T-helper 2 cell treated with Interferon-gamma antibody and Interleukin-4, amounts not matched to agents 100 ng/mL and 5 ng/mL, for 36 hours (primary cell): ENCODE measurements around the gene EXOSC9. TPM values are rescaled to one million over a fixed set of nuclear protein-coding genes. Genes with fewer than 3 reads are reported as not detected.

Experiments
- intact Hi-C: fragments of 100-400 bp; cut with micrococcal nuclease; formaldehyde crosslinking; loops from one replicate; pipeline ENCODE4 v1.15.1; 2023
- total RNA-seq: library from RNA; stranded (reverse); gene quantifications from 2 replicates; pipeline ENCODE4 v1.2.3, GENCODE V29; 2022

Gene EXOSC9
- total RNA-seq, 1 donor from 2014 or later = 54.7 TPM

- intact Hi-C loops = loop anchor here (1.0 to 10.0 kb wide), 9 partner anchors 22 to 1571 kb away; partner anchors contain the start of genes ANXA5, BBS12, BBS7 and BLTP1
These were observed 22.5 kb downstream of the EXOSC9 start, which contains the start of gene CCNA2 for GRCh38 chr4:121823505-121824170. Gene CCNA2 (minus strand): TSS chr4:121823883. CDS start chr4:121823628, 255 bp downstream.

DNA sequence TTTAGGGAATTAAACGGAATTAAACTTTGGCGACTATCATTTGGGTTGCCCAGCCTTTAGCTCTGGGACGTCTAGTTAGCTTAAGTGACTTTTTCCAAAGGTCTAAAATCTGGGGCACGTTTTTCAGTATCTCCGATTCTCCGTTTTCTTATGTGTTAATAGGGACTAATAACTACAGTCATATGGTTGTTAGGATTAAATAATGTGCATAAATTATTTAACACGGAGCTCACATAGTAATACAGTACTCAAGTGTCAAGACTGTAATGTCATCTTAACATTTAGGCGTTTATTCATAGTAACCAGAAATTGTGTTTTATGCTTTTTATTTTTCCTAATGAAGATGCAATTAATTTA is 23.0 kb downstream of the EXOSC9 start:
- intact Hi-C loops = loop anchor here (1.0 to 10.0 kb wide), 4 partner anchors 46 to 1571 kb away; partner anchors contain the start of genes ANXA5, BBS7 and SPRY1

- intact Hi-C loops = loop anchor here (1.0 to 10.0 kb wide), 4 partner anchors 45 to 1570 kb away; partner anchors contain the start of genes ANXA5, BBS7 and SPRY1
These were observed 23.8 kb downstream of the EXOSC9 start for GRCh38 chr4:121824950-121825349.

DNA sequence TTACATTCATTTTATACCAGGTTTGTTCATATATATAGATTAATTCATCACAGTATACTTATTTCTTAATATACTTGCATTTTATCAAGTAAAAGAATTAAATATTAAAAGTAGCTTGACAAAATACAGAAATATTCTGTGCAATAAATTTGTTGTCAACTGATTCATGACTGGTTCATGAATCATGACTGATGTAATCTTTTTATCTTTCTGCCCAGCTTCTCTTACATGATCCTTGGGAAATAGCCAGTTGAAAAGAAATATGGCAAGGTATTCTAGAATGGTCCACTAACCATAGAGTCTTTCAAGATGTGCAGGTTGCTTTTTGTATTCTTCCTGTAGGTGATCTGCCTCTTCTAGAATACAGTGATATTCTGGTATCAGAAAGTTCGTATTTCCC is 26.7 kb downstream of the EXOSC9 start:
- intact Hi-C loops = loop anchor here (10.0 kb wide), 1 partner anchor 1567 kb away; the partner anchor contains the start of gene SPRY1

DNA sequence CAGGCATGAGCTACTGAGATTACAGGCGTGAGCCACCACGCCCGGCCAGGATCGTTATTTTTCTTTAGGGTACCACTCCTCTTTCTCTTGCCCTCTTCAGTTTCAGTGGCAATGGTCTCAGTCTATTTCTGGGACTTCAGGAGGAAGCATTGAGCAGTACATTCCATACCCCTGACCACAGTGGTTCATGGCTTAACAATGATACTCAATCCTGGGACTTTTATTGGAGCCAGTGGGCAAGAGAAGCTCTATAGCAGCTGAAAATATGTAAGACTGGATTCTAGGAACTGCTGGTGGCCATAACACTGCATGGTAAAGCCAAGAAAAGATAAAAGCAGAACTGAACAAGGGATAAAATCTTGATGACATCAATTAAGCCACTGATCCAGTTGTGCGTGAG is 28.4 kb downstream of the EXOSC9 start:
- intact Hi-C loops = loop anchor here (10.0 kb wide), 1 partner anchor 1565 kb away; the partner anchor contains the start of gene SPRY1

DNA sequence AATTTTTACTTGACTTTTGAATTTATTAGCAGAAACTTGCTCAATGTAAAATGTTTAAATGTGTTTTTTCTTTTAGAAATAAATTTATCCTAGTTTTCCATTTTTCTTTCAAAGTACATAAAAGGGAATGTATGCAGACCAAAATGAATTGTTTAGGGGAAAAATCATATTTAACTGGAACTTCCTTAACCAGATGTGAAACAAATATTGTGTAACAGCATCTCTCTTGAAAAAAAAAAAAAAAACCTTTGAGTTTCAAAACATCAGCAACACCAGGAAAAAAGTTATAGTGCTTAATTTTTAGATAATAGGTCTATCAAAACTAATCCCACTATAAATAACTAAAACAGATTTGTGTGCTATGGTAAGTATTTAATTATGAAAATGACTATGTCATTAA is 37.0 kb downstream of the EXOSC9 start:
- intact Hi-C loops = no loop called here

GRCh38 chr4:121842862-121843261 is 41.7 kb downstream of the EXOSC9 start:
- intact Hi-C loops = no loop called here

GRCh38 chr4:121846662-121847061 is 45.5 kb downstream of the EXOSC9 start:
- intact Hi-C loops = no loop called here

DNA sequence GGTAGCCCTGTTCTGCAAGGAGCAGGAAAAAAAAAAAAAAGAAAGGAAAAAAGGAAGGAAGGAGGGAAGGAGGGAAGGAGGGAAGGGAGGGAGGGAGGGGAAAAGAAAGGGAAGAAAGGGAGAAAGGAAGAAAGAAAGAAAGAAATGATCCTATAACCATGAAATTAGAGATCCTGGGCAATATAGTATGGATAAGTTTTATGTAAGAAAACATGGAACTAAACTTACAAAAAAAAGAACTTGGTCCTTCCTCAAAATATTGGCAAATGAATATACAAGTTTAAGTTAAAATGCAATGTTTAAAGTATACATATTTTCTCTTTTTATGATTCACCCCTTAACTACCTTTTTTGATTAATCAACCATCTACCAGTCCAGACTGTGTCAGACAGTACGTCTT is 50.2 kb downstream of the EXOSC9 start:
- intact Hi-C loops = no loop called here

GRCh38 chr4:121860121-121860520 is 59.0 kb downstream of the EXOSC9 start:
- intact Hi-C loops = no loop called here

DNA sequence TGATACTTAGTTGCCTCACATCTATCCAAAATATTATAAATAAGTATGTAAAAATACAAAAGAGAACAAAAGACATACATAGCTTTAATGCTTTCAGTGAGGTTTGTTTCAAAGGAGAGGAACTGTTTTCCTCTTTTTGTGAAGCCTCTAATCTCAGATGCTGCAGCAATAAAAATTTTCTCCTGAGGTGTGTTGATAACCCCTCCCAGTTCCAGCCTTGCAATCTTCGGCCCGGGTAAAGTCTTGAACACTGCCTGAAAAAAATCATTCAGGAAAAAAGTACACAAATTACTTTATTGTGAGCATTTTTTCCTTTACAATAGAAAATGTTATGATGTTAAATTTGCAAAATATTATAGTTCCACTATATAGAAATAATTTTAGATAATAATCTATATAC is 60.3 kb downstream of the EXOSC9 start:
- intact Hi-C loops = no loop called here

DNA sequence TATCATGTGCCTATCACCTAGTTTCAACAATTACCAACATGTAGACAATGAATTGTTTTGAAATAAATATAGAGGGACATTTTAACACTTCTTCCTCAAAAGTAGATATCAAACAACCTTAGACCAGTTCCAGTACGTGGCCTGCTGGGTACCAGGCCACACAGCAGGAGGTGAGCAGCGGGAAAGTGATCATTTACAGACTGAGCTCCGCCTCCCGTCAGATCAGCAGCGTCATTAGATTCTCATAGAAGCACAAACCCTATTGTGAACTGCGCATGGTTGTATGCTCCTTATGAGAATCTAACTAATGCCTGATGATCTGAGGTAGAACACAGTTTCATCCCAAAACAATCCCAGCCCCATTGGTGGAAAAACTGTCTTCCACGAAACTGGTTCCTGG is 62.7 kb downstream of the EXOSC9 start:
- intact Hi-C loops = no loop called here

Other genes with a start within 250 kb of the EXOSC9 start
- gene ANXA5, start 104.3 kb upstream of the EXOSC9 start, total RNA-seq = 200 and 202 TPM in 2 replicates
- not detected in 2 replicates for gene SMIM43, start 36.2 kb upstream of the EXOSC9 start, total RNA-seq
- 85.0 and 88.3 TPM in 2 replicates for gene CCNA2, start 22.6 kb downstream of the EXOSC9 start, total RNA-seq
- gene BBS7, start 69.2 kb downstream of the EXOSC9 start, total RNA-seq = 17.5 and 21.5 TPM in 2 replicates
- 0.20 and 0.64 TPM in 2 replicates for gene TRPC3, start 150.7 kb downstream of the EXOSC9 start, total RNA-seq